ENCODE measurements around the gene EIF3K. TPM values are rescaled to one million over a fixed set of nuclear protein-coding genes. Genes with fewer than 3 reads are reported as not detected.
A peak's percentile ranks its signal among the peaks of the same experiment; 100 is the strongest.

The EIF3K gene
- total and polyA plus RNA-seq, 2 of the 8 experiments (the other 6 are each of a cell fraction or from before 2014, with no cell fraction given): 329 to 937 TPM

GRCh38 chr19:38634757-38635482 is 15.9 kb downstream of the EIF3K start:
- Histone ChIP-seq H2BK12ac (ENCODE audit: low read depth, low read length) (no peak overlapping the region), H3K4me1 (replicated peaks in 1 of 4; ENCODE audit: control insufficient read depth in 3 of 4, insufficient read depth in 4 of 4, low read length in 3 of 4) (no peaks in the 10 kb centered on the region; a peak in 2 of 7 replicates), H3K79me2 (ENCODE audit: control insufficient read depth in 1 of 2, insufficient read depth in 2 of 2, low read length in 2 of 2) (no peaks in the 10 kb centered on the region), H3K9me3 (ENCODE audit: insufficient read depth in 2 of 2, low read depth in 1 of 2, low read length in 1 of 2) (no peaks in the 10 kb centered on the region), H2AK5ac (ENCODE audit: low read depth, low read length) (no peak overlapping the region), H3K23ac (ENCODE audit: insufficient read length) (no peak overlapping the region), H2BK5ac (ENCODE audit: low read depth, low read length) (peak overlapping the region; percentile 44; the same call in 1 of the 2 replicates), H3K14ac (ENCODE audit: insufficient read length) (no peak overlapping the region), H4K8ac (ENCODE audit: extremely low read depth, insufficient read depth, low read length) (no peak overlapping the region), H3K27ac (ENCODE audit: low read depth, low read length) (no peak overlapping the region), H3K4me2 (ENCODE audit: insufficient read depth in 1 of 2, low read depth in 2 of 2, low read length in 2 of 2) (no peak overlapping the region), H3K56ac (replicated peaks; ENCODE audit: insufficient read length, low read depth, low read length) (no peak overlapping the region), H3K79me1 (ENCODE audit: low read depth, low read length) (no peaks in the 10 kb centered on the region), H3K23me2 (ENCODE audit: low read depth, low read length) (no peaks in the 10 kb centered on the region), H3K9ac (replicated peaks in 1 of 4; ENCODE audit: extremely low read depth in 1 of 4, low read depth in 3 of 4, low read length in 3 of 4) (no peak overlapping the region), H3K4ac (replicated peaks; ENCODE audit: insufficient read length, low read depth, low read length) (no peak overlapping the region), H4K20me1 (replicated peaks in 1 of 2; ENCODE audit: control insufficient read depth in 1 of 2, insufficient read depth in 2 of 2, low read length in 2 of 2) (no peaks in the 10 kb centered on the region), H3K4me3 (ENCODE audit: extremely low read depth in 1 of 4, insufficient read depth in 2 of 4, low read depth in 3 of 4, low read length in 4 of 4) (no peak overlapping the region), H3K27me3 (replicated peaks in 1 of 4; ENCODE audit: control insufficient read depth in 3 of 4, extremely low read depth in 1 of 4, insufficient read depth in 3 of 4, low read length in 3 of 4) (no peaks in the 10 kb centered on the region), H3K18ac (ENCODE audit: extremely low read depth, low read length) (no peak overlapping the region), H2BK120ac (replicated peaks; ENCODE audit: low read depth, low read length) (no peak overlapping the region), H4K5ac (ENCODE audit: insufficient read length, low read depth, low read length) (no peak overlapping the region), H2AFZ (ENCODE audit: low read length) (no peak overlapping the region), H2BK20ac (ENCODE audit: low read length) (no peak overlapping the region), H2BK15ac (ENCODE audit: low read length) (no peak overlapping the region), H4K91ac (replicated peaks; ENCODE audit: insufficient read length, low read length) (no peak overlapping the region), H3K36me3 (ENCODE audit: control insufficient read depth in 2 of 4, insufficient read depth in 4 of 4, low read length in 3 of 4) (peaks cover 2 to 26% (median 10%) of the 10 kb centered on the region in 4 experiments; a peak in 6 of 8 replicates)
- DNase-seq (ENCODE audit: low read depth in 1 of 2, low spot score in 2 of 2) (peak in 1 of 2 experiments; percentile 95), FAIRE-seq (no peak)
- WGBS, 2 experiments (ENCODE audit: extremely low coverage in 1 of 2, insufficient coverage in 1 of 2, insufficient read length in 1 of 2, insufficient replicate concordance in 2 of 2, low coverage in 1 of 2, low lambda C conversion rate in 2 of 2, missing lambda C conversion rate in 1 of 2): 70% methylated on average over 17 of the region's 17 CpGs; no CpG with 5 or more reads in 1 of the 2 experiments
- ChIA-PET POLR2A (ENCODE audit: partially characterized antibody) (interaction anchor here (0.6 to 2.7 kb wide), 20 partner anchors 10 to 802 kb away, joined by 3 to 10 read pairs (median 4); partner anchors contain the start of genes ACTN4, MAP4K1 and NFKBIB), CTCF (ENCODE audit: partially characterized antibody) (interaction anchor here (0.6 to 6.3 kb wide), 53 partner anchors 9 to 1955 kb away, joined by 3 to 62 read pairs (median 4); partner anchors contain the start of genes ACTN4, EIF3K, FAM98C and MAP4K1)
- peak; percentile 87 to 91 (median 90) for TF ChIP-seq CTCF (IDR thresholded peaks at IDR 0.05; ENCODE audit: control extremely low read depth in 1 of 3, insufficient read depth in 1 of 3, low read depth in 1 of 3, low read length in 3 of 3)
- TF ChIP-seq SIN3A (conservative IDR thresholded peaks at IDR 0.05 in 1 of 2, IDR thresholded peaks at IDR 0.05 in 1 of 2; ENCODE audit: low read depth in 1 of 2, low read length in 2 of 2): peak in 1 of 2 experiments; percentile 61; a peak in 1 of 4 replicates
- TF ChIP-seq SAP30 (IDR thresholded peaks at IDR 0.05; ENCODE audit: insufficient read depth, insufficient replicate concordance, low read length): no peak
- TF ChIP-seq POLR2AphosphoS5 (IDR thresholded peaks at IDR 0.05; ENCODE audit: low read depth, low read length): peak; percentile 12; the same call in 1 of the 2 replicates
- TF ChIP-seq RAD21 (IDR thresholded peaks at IDR 0.05 in 1 of 2, conservative IDR thresholded peaks at IDR 0.05 in 1 of 2; ENCODE audit: low read depth in 2 of 2, low read length in 2 of 2): peak; percentile 57 to 70
- TF ChIP-seq SRF (IDR thresholded peaks at IDR 0.05; ENCODE audit: low read depth, low read length): no peak

Measured in H1 (cell line).